Measurements from ENCODE around the gene EXOC2. TPM values are rescaled to one million over a fixed set of nuclear protein-coding genes. Genes with fewer than 3 reads are reported as not detected.

Gene EXOC2
- total RNA-seq, 1 experiment from 2014 or later = 24.5 TPM

GRCh38 chr6:456358-456867 is 236.5 kb downstream of the EXOC2 start:
- intact Hi-C loops (cut with micrococcal nuclease) = no loop called here
- RAD21 ChIA-PET (ENCODE audit: low non-redundant PET in 1 of 2, low total read pairs in 2 of 2, uncharacterized antibody in 2 of 2, unreplicated experiment in 2 of 2) = no interaction called here
- CTCF ChIA-PET = no interaction called here

GRCh38 chr6:455835-456234 is 237.1 kb downstream of the EXOC2 start:
- ChIA-PET CTCF (no interaction called here), POLR2A (no interaction called here), RAD21 (ENCODE audit: low non-redundant PET in 1 of 2, low total read pairs in 2 of 2, uncharacterized antibody in 2 of 2, unreplicated experiment in 2 of 2) (no interaction called here)
- no peak overlapping the region for H3K4me3 ChIP-seq (replicated peaks in 1 of 2; ENCODE audit: low read depth in 1 of 2, low read length in 2 of 2)
- intact Hi-C loops (cut with micrococcal nuclease) = no loop called here
- H2AFZ ChIP-seq (ENCODE audit: low read depth, low read length, poor library complexity, severe bottlenecking) = no peak overlapping the region
- 0 out of 2 replicates have a peak, but pooled peaks cover 5% of the 10 kb centered on the region for H3K27me3 ChIP-seq (ENCODE audit: insufficient read depth, low read length)
- H3K79me2 ChIP-seq (ENCODE audit: insufficient read depth, low read length) = no peaks in the 10 kb centered on the region
- no peak overlapping the region for H3K27ac ChIP-seq (ENCODE audit: low read depth, low read length)
- no peaks in the 10 kb centered on the region for H3K9me3 ChIP-seq (ENCODE audit: control insufficient read depth in 1 of 2, insufficient read depth in 1 of 2, low read depth in 1 of 2, low read length in 2 of 2)
- ATAC-seq (no peak), DNase-seq (ENCODE audit: low read depth, low spot score) (no peak)
- no peaks in the 10 kb centered on the region for H3K4me1 ChIP-seq (ENCODE audit: control insufficient read depth in 1 of 2, insufficient read depth in 2 of 2, low read length in 2 of 2)
- no peak overlapping the region for H3K9ac ChIP-seq (ENCODE audit: low read length)
- no peaks in the 10 kb centered on the region for H3K9me2 ChIP-seq (ENCODE audit: insufficient read depth)
- no peak overlapping the region for H3K4me2 ChIP-seq (ENCODE audit: low read length)
- no peaks in the 10 kb centered on the region for H3K36me3 ChIP-seq (ENCODE audit: control insufficient read depth in 1 of 2, insufficient read depth in 2 of 2, low read length in 2 of 2)
- no TSS peak for BruUV-seq (replicated peaks)
- no peaks in the 10 kb centered on the region for H4K20me1 ChIP-seq (ENCODE audit: insufficient read depth)
- TF ChIP-seq YY1 (IDR thresholded peaks at IDR 0.05; ENCODE audit: extremely low read depth, insufficient replicate concordance, low read depth, low read length) = no peak
- TF ChIP-seq TCF7L2 (IDR thresholded peaks at IDR 0.05; ENCODE audit: borderline replicate concordance, extremely low read depth, insufficient read depth, insufficient read length) = no peak
- TF ChIP-seq CTCF (IDR thresholded peaks at IDR 0.05 in 2 of 3, conservative IDR thresholded peaks at IDR 0.05 in 1 of 3; ENCODE audit: borderline replicate concordance in 1 of 3, insufficient read depth in 1 of 3, low read depth in 2 of 3, low read length in 2 of 3) = no peak
- TF ChIP-seq ELF1 (IDR thresholded peaks at IDR 0.05; ENCODE audit: borderline replicate concordance, low read depth) = no peak
- no peak for TF ChIP-seq EZH2 (IDR thresholded peaks at IDR 0.05)
- TF ChIP-seq CBX3 (IDR thresholded peaks at IDR 0.05; ENCODE audit: low read depth) = no peak
- no peak for TF ChIP-seq SIN3A (IDR thresholded peaks at IDR 0.05; ENCODE audit: low read depth)
- no peak for TF ChIP-seq RAD21 (IDR thresholded peaks at IDR 0.05; ENCODE audit: low read depth)
- TF ChIP-seq ZBTB33 (IDR thresholded peaks at IDR 0.05; ENCODE audit: extremely low read depth, insufficient replicate concordance, low read length) = no peak
- TF ChIP-seq SRF (IDR thresholded peaks at IDR 0.05; ENCODE audit: low read depth) = no peak

More at GRCh38 chr6:456358-456867, 236.5 kb downstream of the EXOC2 start:
- no peaks in the 10 kb centered on the region for H3K79me2 ChIP-seq (ENCODE audit: insufficient read depth, low read length)
- H3K9me2 ChIP-seq (ENCODE audit: insufficient read depth) = no peaks in the 10 kb centered on the region
- no peaks in the 10 kb centered on the region for H3K4me1 ChIP-seq (ENCODE audit: control insufficient read depth in 1 of 2, insufficient read depth in 2 of 2, low read length in 2 of 2)
- H3K27ac ChIP-seq (ENCODE audit: low read depth, low read length) = no peak overlapping the region
- no peak overlapping the region for H3K4me3 ChIP-seq (replicated peaks in 1 of 2; ENCODE audit: low read depth in 1 of 2, low read length in 2 of 2)
- TF ChIP-seq CBX3 (IDR thresholded peaks at IDR 0.05; ENCODE audit: low read depth) (no peak), SP1 (IDR thresholded peaks at IDR 0.05; ENCODE audit: low read depth) (no peak), POLR2A (IDR thresholded peaks at IDR 0.05; ENCODE audit: borderline replicate concordance, extremely low read depth, insufficient read depth, insufficient read length) (no peak), ZNF274 (IDR thresholded peaks at IDR 0.05; ENCODE audit: low read depth, low read length) (no peak), SRF (IDR thresholded peaks at IDR 0.05; ENCODE audit: low read depth) (no peak), YY1 (IDR thresholded peaks at IDR 0.05; ENCODE audit: extremely low read depth, insufficient replicate concordance, low read depth, low read length) (no peak), SIN3A (IDR thresholded peaks at IDR 0.05; ENCODE audit: low read depth) (no peak), EZH2phosphoT487 (IDR thresholded peaks at IDR 0.05; ENCODE audit: borderline replicate concordance) (no peak), EGR1 (IDR thresholded peaks at IDR 0.05; ENCODE audit: low read depth) (no peak), FOSL1 (IDR thresholded peaks at IDR 0.05; ENCODE audit: low read depth) (no peak), EZH2 (IDR thresholded peaks at IDR 0.05) (no peak), CEBPB (IDR thresholded peaks at IDR 0.05; ENCODE audit: low read depth) (no peak)
- ATAC-seq = no peak
- POLR2A ChIA-PET = no interaction called here
- no TSS peak for BruUV-seq (replicated peaks)
- no peaks in the 10 kb centered on the region for H3K9me3 ChIP-seq (ENCODE audit: control insufficient read depth in 1 of 2, insufficient read depth in 1 of 2, low read depth in 1 of 2, low read length in 2 of 2)
- no peak overlapping the region for H3K4me2 ChIP-seq (ENCODE audit: low read length)
- no peak overlapping the region for H2AFZ ChIP-seq (ENCODE audit: low read depth, low read length, poor library complexity, severe bottlenecking)
- H3K36me3 ChIP-seq (ENCODE audit: control insufficient read depth in 1 of 2, insufficient read depth in 2 of 2, low read length in 2 of 2) = no peaks in the 10 kb centered on the region
- DNase-seq (ENCODE audit: low read depth, low spot score) = no peak
- 0 out of 2 replicates have a peak, but pooled peaks cover 5% of the 10 kb centered on the region for H3K27me3 ChIP-seq (ENCODE audit: insufficient read depth, low read length)
- no peaks in the 10 kb centered on the region for H4K20me1 ChIP-seq (ENCODE audit: insufficient read depth)
- H3K9ac ChIP-seq (ENCODE audit: low read length) = no peak overlapping the region

Data from HCT116 (cell line).